Measurements from ENCODE around the gene ANP32B.
A peak's percentile ranks its signal among the peaks of the same experiment; 100 is the strongest.
"Not testable (repeated sequence)": the region's sequence is repeated elsewhere in the genome, so short reads cannot be mapped to it uniquely, and the experiment has no call there.

ANP32B gene

DNA sequence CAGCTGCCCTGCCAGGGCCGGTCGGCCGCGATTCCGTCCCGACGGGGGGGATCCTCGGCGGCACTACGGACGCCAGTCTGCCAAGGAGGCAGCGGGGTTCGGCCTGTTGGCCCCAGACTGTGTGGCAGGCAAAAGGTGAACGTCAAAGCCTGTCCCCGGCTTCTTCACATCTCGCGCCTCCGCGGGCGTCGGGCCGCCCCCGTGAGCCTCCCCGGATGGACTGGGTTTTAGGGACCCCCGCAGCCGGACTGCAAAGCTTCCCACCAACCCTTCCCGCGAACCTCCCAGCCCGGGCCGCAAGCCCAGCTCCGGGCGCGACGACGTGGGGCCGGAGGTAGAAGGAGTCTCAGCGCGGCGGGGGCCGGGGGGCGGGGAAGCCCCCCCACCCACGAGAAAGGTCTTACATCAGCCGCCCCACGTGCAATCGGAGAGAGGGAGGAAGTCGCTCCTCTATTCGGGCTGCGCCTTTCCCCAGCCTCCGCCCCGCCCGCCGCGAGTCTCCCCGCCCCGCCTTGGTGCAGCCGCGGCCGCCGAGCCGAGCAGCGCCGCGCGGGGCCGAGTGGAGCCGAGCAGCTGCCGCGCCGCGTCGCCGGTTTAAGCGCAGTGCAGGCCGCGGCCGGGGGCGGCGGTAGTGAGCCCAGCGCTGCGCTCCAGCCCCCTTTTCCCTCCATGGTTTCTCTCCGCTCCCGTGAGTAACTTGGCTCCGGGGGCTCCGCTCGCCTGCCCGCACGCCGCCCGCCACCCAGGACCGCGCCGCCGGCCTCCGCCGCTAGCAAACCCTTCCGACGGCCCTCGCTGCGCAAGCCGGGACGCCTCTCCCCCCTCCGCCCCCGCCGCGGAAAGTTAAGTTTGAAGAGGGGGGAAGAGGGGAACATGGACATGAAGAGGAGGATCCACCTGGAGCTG lies at the start of gene ANP32B:
Gene ANP32B, plus strand, starts transcription at position 659 of the 906 bp plus-strand sequence. Its CDS starts 215 bp downstream, at position 874.
- no peak for FAIRE-seq

DNA sequence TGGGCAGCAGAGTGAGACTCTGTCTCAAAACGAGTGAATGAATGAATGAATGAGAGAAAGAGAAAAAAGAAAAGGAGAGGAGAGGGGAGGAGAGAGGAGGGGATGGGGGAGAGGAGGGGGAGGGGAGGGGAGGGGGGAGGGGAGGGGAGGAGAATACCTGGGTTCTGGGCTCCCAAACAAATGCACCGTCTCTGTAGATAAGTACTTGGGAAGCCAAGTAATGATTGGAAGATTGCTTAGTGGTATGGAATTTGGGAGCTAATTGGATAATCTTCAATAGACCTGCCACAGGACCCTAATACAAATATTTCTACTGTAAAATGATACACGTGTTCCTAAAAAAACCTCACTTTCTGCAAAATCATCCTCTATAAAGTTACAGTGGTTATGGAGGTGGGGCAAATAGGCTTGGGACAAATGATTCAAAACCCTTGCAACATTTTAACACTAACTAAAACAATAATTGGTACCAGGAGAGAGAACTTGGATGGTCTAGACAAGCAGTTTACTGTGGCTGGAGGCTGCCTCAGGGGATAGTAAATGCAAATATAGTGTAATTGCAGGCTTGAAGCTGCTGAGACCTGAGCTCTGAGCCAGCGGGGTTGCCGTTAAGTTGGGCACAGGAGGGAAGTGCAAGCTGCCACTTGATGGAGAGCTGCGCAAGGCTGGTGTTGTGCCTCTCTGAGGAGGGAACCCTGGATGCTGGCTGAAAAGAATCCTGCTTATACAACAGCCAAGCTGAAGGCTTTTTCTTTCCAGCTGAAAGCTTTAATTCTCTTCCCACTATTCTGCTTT lies 48.6 kb upstream of the ANP32B start:
- no peak for FAIRE-seq

DNA sequence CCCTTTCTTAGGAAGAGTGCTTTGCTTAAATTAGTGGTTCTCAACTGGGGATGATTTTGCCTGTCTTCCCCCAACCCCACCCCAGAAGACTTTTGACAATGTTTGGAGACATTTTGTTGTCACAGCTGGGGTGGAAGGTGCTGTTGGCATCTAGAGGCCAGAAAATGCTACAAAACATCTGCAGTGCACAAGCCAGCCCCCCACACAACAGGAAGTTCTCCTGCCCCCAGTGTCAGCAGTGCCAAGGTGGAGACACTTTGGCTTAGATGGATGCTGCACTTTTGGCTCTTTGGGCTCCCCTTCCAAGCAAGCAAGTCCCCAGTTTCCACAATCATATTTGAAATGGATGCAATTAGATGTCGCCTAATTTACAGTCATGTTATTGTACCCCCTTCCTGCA lies 47.9 kb upstream of the ANP32B start:
- no peak for FAIRE-seq

- no peak for FAIRE-seq
Observed at GRCh38 chr9:97936998-97937397, 46.1 kb upstream of the ANP32B start.

DNA sequence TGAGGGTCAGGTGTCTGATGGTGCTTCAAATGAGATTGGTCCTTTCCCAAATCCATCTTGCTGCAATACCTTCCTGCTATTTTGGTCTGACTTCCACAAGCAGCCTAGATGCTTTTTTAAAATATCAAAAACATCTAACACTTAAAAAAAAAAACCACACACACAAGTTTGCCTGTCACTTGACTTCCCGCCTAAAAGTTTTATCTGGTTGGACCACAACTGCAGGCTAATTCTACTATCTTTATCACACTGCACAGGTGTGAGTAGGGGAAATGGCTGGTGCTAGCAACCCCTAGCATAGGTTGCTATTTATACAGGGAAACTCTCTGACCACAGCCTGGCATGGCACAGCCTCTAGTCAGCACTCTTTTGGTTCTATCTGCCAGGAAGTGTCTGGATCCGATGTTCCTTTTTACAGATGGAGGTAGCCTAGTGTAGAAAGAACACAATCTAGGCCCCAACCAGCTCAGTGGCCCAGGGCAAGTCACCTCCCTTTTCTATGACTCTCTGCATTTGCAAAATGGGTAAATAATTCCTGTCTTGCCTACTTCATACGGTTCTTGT lies 45.0 kb upstream of the ANP32B start, which contains the start of gene HEMGN:
Gene HEMGN, minus strand, starts transcription at position 92 of the 564 bp plus-strand sequence. Its CDS starts 36 bp downstream, at position 56.
- FAIRE-seq, result no peak

DNA sequence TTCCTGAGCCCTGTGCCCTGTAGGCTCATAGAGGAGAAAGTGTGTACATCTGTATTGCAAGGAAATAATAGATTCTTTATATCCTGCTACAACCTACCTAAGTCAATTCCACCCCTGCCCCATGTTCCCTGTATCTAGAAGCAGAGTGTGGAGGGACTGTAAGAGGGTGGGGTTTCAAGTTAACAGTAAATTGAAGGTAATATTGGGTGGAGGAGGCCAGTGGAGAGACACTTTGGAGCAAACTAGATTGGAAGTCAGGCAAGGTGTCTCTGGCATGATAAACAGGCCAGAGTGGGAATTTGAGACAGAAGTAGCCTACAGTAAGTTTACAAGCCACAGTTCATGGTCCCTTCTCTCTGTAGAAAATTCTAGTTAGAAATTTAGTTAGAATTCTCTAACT lies 42.9 kb upstream of the ANP32B start:
- FAIRE-seq, result no peak

GRCh38 chr9:97940741-97941140 lies 42.4 kb upstream of the ANP32B start:
- no peak for FAIRE-seq

DNA sequence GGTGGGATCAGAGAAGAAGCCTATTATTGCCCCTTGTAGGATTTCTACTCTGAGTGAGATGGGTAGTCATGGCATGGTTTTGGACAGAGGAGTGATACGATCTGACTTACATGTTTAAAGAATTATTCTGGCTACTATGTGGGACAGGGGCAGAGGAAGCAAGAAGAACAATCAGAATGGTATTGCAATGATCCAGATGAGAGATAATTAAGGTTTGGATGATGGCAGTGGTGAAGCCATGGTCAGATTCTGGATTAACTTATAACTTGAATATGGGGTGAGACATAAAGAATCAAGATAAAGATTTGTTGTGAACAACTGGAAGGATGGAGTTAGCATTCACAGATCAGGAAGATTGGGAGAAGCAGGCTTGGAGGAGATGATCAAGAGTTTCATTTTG lies 41.8 kb upstream of the ANP32B start:
- FAIRE-seq, result no peak

- no peak for FAIRE-seq
Observed at GRCh38 chr9:97943308-97943855, 39.8 kb upstream of the ANP32B start.

GRCh38 chr9:97944612-97945011 lies 38.5 kb upstream of the ANP32B start:
- no peak for FAIRE-seq

- FAIRE-seq, result not testable (repeated sequence)
Observed at GRCh38 chr9:97945470-97945869, 37.7 kb upstream of the ANP32B start.

- FAIRE-seq, result not testable (repeated sequence)
Observed at GRCh38 chr9:97947094-97947493, 36.0 kb upstream of the ANP32B start.

- FAIRE-seq, result not testable (repeated sequence)
Observed at GRCh38 chr9:97950873-97951272, 32.3 kb upstream of the ANP32B start.

GRCh38 chr9:97954550-97954989 lies 28.6 kb upstream of the ANP32B start:
- peak; percentile 75 for FAIRE-seq

DNA sequence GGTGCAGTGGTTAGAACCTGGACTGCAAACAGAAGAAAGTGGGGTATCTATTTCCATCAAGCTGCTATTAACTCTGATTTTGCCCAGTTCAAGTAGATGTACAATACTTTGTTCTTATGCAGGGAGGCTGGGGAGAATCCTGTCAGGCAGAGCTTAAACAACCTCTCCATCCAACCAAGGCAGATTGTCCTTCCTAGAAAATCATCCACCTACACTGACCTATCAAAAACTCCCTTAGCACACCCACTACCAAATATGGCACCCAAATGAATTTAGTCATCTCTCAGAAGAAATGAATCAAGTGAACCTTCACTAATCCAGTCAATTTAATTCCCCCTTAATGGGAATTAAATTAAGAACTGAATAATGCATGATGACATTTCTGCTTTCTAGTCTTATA lies 26.8 kb upstream of the ANP32B start:
- no peak for FAIRE-seq

- no peak for FAIRE-seq
Observed at GRCh38 chr9:97958812-97959511, 24.2 kb upstream of the ANP32B start.

- FAIRE-seq, result no peak
Observed at GRCh38 chr9:97959585-97959984, 23.6 kb upstream of the ANP32B start.

DNA sequence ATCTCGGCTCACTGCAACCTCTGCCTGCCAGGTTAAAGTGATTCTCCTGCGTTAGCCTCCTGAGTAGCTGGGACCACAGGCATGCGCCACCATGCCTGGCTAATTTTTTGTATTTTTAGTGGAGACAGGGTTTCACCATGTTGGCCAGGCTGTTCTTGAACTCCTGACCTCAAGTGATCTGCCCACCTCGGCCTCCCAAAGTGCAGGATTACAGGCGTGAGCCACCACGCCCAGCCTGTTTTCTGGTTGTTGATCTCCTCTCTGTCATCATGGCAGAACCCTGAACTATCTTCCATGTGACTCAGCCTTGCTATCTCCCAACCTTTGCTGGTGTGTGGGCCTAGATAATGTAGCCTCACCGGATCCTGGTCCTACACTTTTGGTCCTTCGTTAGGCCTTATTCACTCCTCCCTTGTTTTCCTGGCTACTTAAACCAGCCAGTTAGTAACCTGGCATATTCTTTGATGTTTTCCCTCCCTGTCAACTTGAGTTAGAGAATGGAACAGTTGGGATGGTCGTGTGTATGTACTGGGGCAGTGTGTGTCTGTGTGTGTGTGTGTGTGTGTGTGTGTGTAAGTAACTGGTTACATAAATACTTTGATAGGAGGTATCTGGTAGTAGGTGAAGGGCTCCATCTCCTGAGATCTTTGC lies 22.3 kb upstream of the ANP32B start:
- FAIRE-seq, result not testable (repeated sequence)

GRCh38 chr9:97961361-97961760 lies 21.8 kb upstream of the ANP32B start:
- no peak for FAIRE-seq

- FAIRE-seq, result no peak
Observed at GRCh38 chr9:97962136-97962535, 21.0 kb upstream of the ANP32B start.

DNA sequence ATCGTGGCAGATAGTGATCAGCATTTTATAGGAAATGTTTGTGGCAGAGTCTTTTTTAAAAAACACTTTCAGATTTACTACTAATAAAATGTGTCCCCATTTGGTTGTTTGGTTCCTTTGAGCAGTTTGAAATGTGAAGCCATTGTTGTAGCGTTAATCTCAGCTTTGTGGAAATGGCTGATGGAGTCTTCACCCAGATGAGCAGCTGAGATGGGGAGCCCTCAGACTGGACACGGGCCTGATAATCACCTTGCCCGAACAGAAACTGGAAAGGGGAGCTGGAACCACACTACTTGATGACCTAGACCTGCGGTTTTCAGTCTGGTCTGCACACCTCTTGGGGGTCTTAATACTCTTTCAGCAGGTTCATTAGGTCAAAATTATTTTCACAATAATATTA lies 20.6 kb upstream of the ANP32B start:
- FAIRE-seq, result no peak

DNA sequence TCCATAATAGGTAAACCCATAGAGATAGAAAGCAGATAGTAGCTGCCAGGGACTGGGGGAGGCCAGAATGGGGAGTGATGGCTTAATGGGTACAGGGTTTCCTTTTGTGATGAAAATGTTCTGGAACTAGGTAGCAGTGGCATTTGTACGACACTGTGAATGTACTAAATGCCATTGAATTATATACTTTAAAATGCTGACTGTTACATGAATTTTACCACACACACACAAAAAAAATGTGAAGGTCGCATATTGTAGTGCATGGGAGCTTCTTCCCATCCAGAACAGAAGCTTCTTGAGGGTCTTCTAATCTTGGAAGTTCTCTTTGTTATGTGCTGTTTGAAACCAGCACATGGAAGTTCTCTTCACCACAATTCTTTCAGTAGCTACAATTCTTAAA lies 19.9 kb upstream of the ANP32B start:
- no peak for FAIRE-seq

Data from islet of Langerhans (tissue), 1 donor.